ENCODE measurements around the gene DOCK1. TPM values are rescaled to one million over a fixed set of nuclear protein-coding genes. Genes with fewer than 3 reads are reported as not detected.

Gene DOCK1
- total RNA-seq, 1 experiment from 2014 or later: 40.0 TPM

GRCh38 chr10:127299956-127300689 is 394.9 kb downstream of the DOCK1 start:
- CTCF ChIA-PET: interaction anchor here (0.6 to 1.7 kb wide), 3 partner anchors 17 to 1863 kb away, joined by 3 to 5 read pairs (median 3); no protein-coding TSS in a partner anchor

GRCh38 chr10:127300868-127301321 is 395.7 kb downstream of the DOCK1 start:
- Mint-ChIP-seq H3K9me3 (ENCODE audit: unreplicated experiment) (no peaks in the 10 kb centered on the region), H3K27me3 (ENCODE audit: insufficient read depth, unreplicated experiment) (no peaks in the 10 kb centered on the region), H3K4me1 (ENCODE audit: insufficient read depth, unreplicated experiment) (peaks cover 7% of the 10 kb centered on the region), H3K4me3 (ENCODE audit: unreplicated experiment) (no peak overlapping the region), H3K27ac (ENCODE audit: low read depth, unreplicated experiment) (peak overlapping the region; percentile 20), H3K36me3 (ENCODE audit: insufficient read depth, unreplicated experiment) (peaks cover 9% of the 10 kb centered on the region)
- no peak for TF ChIP-seq CTCF (IDR thresholded peaks at IDR 0.05; ENCODE audit: unreplicated experiment)
- ChIA-PET CTCF (interaction anchor here (0.6 to 1.7 kb wide), 2 partner anchors 63 to 105 kb away, joined by 3 to 5 read pairs; no protein-coding TSS in a partner anchor), POLR2A (interaction anchor here (1.1 kb wide), 1 partner anchor 38 kb away, joined by 3 read pairs; no protein-coding TSS in a partner anchor)
- intact Hi-C loops (cut with micrococcal nuclease): no loop called here
- BruUV-seq (replicated peaks): no TSS peak
- no peak for DNase-seq (ENCODE audit: unreplicated experiment)

More at GRCh38 chr10:127299956-127300689, 394.9 kb downstream of the DOCK1 start:
- Mint-ChIP-seq H3K27me3 (ENCODE audit: insufficient read depth, unreplicated experiment) (no peaks in the 10 kb centered on the region), H3K36me3 (ENCODE audit: insufficient read depth, unreplicated experiment) (peaks cover 11% of the 10 kb centered on the region), H3K4me3 (ENCODE audit: unreplicated experiment) (no peak overlapping the region), H3K27ac (ENCODE audit: low read depth, unreplicated experiment) (peak overlapping the region; percentile 20), H3K9me3 (ENCODE audit: unreplicated experiment) (no peaks in the 10 kb centered on the region), H3K4me1 (ENCODE audit: insufficient read depth, unreplicated experiment) (peaks cover 7% of the 10 kb centered on the region)
- TF ChIP-seq CTCF (IDR thresholded peaks at IDR 0.05; ENCODE audit: unreplicated experiment): no peak
- no peak for DNase-seq (ENCODE audit: unreplicated experiment)
- intact Hi-C loops (cut with micrococcal nuclease): no loop called here
- BruUV-seq (replicated peaks): no TSS peak
- POLR2A ChIA-PET: interaction anchor here (1.1 kb wide), 1 partner anchor 39 kb away, joined by 3 read pairs; no protein-coding TSS in a partner anchor

- no peak for TF ChIP-seq CTCF (IDR thresholded peaks at IDR 0.05; ENCODE audit: unreplicated experiment)
- no peak overlapping the region for H3K27ac Mint-ChIP-seq (ENCODE audit: low read depth, unreplicated experiment)
- ChIA-PET POLR2A (interaction anchor here (0.7 kb wide), 1 partner anchor 48 kb away, joined by 5 read pairs; no protein-coding TSS in a partner anchor), CTCF (interaction anchor here (0.8 to 1.4 kb wide), 2 partner anchors 12 to 276 kb away, joined by 4 to 5 read pairs; no protein-coding TSS in a partner anchor)
- H3K27me3 Mint-ChIP-seq (ENCODE audit: insufficient read depth, unreplicated experiment): no peaks in the 10 kb centered on the region
- intact Hi-C loops (cut with micrococcal nuclease): no loop called here
- H3K9me3 Mint-ChIP-seq (ENCODE audit: unreplicated experiment): no peaks in the 10 kb centered on the region
- H3K4me3 Mint-ChIP-seq (ENCODE audit: unreplicated experiment): no peak overlapping the region
- no peaks in the 10 kb centered on the region for H3K36me3 Mint-ChIP-seq (ENCODE audit: insufficient read depth, unreplicated experiment)
- no peak for DNase-seq (ENCODE audit: unreplicated experiment)
- H3K4me1 Mint-ChIP-seq (ENCODE audit: insufficient read depth, unreplicated experiment): peaks cover 7% of the 10 kb centered on the region
- BruUV-seq (replicated peaks): no TSS peak
These were observed 397.1 kb downstream of the DOCK1 start for GRCh38 chr10:127302343-127302742.

GRCh38 chr10:127303105-127303504 is 397.9 kb downstream of the DOCK1 start:
- Mint-ChIP-seq H3K27ac (ENCODE audit: low read depth, unreplicated experiment) (no peak overlapping the region), H3K27me3 (ENCODE audit: insufficient read depth, unreplicated experiment) (no peaks in the 10 kb centered on the region), H3K36me3 (ENCODE audit: insufficient read depth, unreplicated experiment) (no peaks in the 10 kb centered on the region), H3K9me3 (ENCODE audit: unreplicated experiment) (no peaks in the 10 kb centered on the region), H3K4me1 (ENCODE audit: insufficient read depth, unreplicated experiment) (peaks cover 7% of the 10 kb centered on the region), H3K4me3 (ENCODE audit: unreplicated experiment) (no peak overlapping the region)
- intact Hi-C loops (cut with micrococcal nuclease): no loop called here
- POLR2A ChIA-PET: interaction anchor here (1.1 kb wide), 1 partner anchor 278 kb away, joined by 3 read pairs; no protein-coding TSS in a partner anchor
- CTCF ChIA-PET: interaction anchor here (0.7 kb wide), 2 partner anchors 21 to 63 kb away, joined by 3 to 5 read pairs; no protein-coding TSS in a partner anchor
- TF ChIP-seq CTCF (IDR thresholded peaks at IDR 0.05; ENCODE audit: unreplicated experiment): no peak
- BruUV-seq (replicated peaks): no TSS peak
- peak; percentile 53 for DNase-seq (ENCODE audit: unreplicated experiment)
